Body of pancreas (tissue), 4 donors: Measurements from ENCODE around the gene PAQR8.

ENCODE experiments used
- POLR2A ChIP-seq, 3 donors: fragments of 450-650 bp; IDR thresholded peaks; one replicate each; pipeline ENCODE4 v1.6.1; 2016; ENCODE audit warnings: antibody characterized with exemption in 3 of 3, mild to moderate bottlenecking in 2 of 3
- TF ChIP-seq, protein P1 (sequence below), 7 experiments: fragments of 450-650 bp in 4 of 7; fragments of 200-600 bp in 3 of 7; sonication (generic) in 3 of 7; IDR thresholded peaks; one replicate each; pipeline ENCODE4 v1.5.1; 2016 to 2019; ENCODE audit warnings: antibody characterized with exemption in 7 of 7

DNA sequence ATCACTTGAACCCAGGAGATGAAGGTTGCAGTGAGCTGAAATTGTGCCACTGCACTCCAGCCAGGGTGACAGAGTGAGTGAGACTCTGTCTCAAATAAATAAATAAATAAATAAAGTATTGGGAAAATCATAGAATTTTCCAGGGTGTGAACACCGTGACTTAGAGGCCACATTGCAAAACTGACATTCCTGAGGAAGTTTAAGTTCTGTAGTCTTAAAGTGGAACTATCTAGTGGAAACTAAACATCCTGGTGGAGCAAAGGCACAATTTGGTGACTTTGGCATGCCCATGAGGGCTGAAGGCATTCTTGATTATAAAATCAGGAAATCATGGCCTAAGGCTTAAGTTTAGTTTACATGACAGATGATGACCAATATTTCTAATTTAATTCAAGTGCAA is 44.7 kb upstream of the PAQR8 start:
- TF ChIP-seq POLR2A (IDR thresholded peaks at IDR 0.05), result no peak
- TF ChIP-seq, protein P1, sequence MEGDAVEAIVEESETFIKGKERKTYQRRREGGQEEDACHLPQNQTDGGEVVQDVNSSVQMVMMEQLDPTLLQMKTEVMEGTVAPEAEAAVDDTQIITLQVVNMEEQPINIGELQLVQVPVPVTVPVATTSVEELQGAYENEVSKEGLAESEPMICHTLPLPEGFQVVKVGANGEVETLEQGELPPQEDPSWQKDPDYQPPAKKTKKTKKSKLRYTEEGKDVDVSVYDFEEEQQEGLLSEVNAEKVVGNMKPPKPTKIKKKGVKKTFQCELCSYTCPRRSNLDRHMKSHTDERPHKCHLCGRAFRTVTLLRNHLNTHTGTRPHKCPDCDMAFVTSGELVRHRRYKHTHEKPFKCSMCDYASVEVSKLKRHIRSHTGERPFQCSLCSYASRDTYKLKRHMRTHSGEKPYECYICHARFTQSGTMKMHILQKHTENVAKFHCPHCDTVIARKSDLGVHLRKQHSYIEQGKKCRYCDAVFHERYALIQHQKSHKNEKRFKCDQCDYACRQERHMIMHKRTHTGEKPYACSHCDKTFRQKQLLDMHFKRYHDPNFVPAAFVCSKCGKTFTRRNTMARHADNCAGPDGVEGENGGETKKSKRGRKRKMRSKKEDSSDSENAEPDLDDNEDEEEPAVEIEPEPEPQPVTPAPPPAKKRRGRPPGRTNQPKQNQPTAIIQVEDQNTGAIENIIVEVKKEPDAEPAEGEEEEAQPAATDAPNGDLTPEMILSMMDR (IDR thresholded peaks at IDR 0.05), result no peak
